IMR-90 (cell line): ENCODE results near the gene RHOF. TPM values are rescaled to one million over a fixed set of nuclear protein-coding genes. Genes with fewer than 3 reads are reported as not detected.

Experiments
- ATAC-seq: fragments of 200-7000 bp; cut with Tn5 transposase; 2 replicates; pipeline ENCODE4 v1.9.1; 2020; ENCODE audit warnings: low read depth, mild to moderate bottlenecking, moderate library complexity
- BruUV-seq: library from RNA; stranded (reverse); fragments of 400-500 nt; replicated peaks from 2 replicates; lab custom pipeline; 2021; lab: Mats Ljungman, UMichigan
- CTCF ChIA-PET: fragments of 300-600 bp; formaldehyde crosslinking; extraction: SDS; loops from one replicate; lab custom pipeline; 2021; ENCODE audit warnings: antibody characterized with exemption; lab: Yijun Ruan, JAX
- POLR2A ChIA-PET: fragments of 300-600 bp; sonication (Branson Sonifier 250); formaldehyde crosslinking; loops from one replicate; lab custom pipeline; 2022; ENCODE audit warnings: antibody characterized with exemption; ENCODE audit not compliant: unreplicated experiment; lab: Charles Lee
- DNase-seq: peaks from one replicate; pipeline ENCODE4 v3.0.0; 2013
- H2AFZ ChIP-seq: replicated peaks from 2 replicates; pipeline ENCODE3; 2013; ENCODE audit warnings: low read length, mild to moderate bottlenecking; ENCODE audit not compliant: poor library complexity
- H2AK5ac ChIP-seq: 2 replicates; pipeline ENCODE4 v1.6.1; 2013; ENCODE audit warnings: low read depth, low read length, inconsistent platforms
- H2AK9ac ChIP-seq: replicated peaks from 2 replicates; pipeline ENCODE3; 2013; ENCODE audit warnings: mild to moderate bottlenecking, low read depth, low read length, moderate library complexity; ENCODE audit not compliant: poor library complexity
- H2BK120ac ChIP-seq: 2 replicates; pipeline ENCODE4 v1.6.1; 2013; ENCODE audit warnings: low read depth, low read length, inconsistent platforms
- H2BK15ac ChIP-seq: 3 replicates; pipeline ENCODE4 v1.6.1; 2013; ENCODE audit warnings: low read depth, low read length, inconsistent platforms
- H2BK20ac ChIP-seq: 2 replicates; pipeline ENCODE4 v1.6.1; 2013; ENCODE audit warnings: low read depth, mild to moderate bottlenecking, inconsistent platforms, low read length, moderate library complexity
- H2BK5ac ChIP-seq: 2 replicates; pipeline ENCODE4 v1.6.1; 2013; ENCODE audit warnings: mild to moderate bottlenecking, low read depth, low read length, inconsistent platforms; ENCODE audit not compliant: poor library complexity, severe bottlenecking
- H3K14ac ChIP-seq: replicated peaks from 2 replicates; pipeline ENCODE4 v1.6.1; 2013; ENCODE audit warnings: low read depth, low read length, inconsistent platforms
- H3K18ac ChIP-seq: 2 replicates; pipeline ENCODE4 v1.6.1; 2013; ENCODE audit warnings: low read depth, low read length, control low read depth
- H3K23ac ChIP-seq: 2 replicates; pipeline ENCODE4 v1.6.1; 2013; ENCODE audit warnings: low read depth, low read length, inconsistent platforms
- H3K27ac ChIP-seq: 2 replicates; pipeline ENCODE4 v1.5.1; 2013; ENCODE audit warnings: mild to moderate bottlenecking, control low read depth, low read length; ENCODE audit not compliant: insufficient read depth
- H3K27me3 ChIP-seq: 2 replicates; pipeline ENCODE4 v1.6.1; 2013; ENCODE audit warnings: low read length; ENCODE audit not compliant: control insufficient read depth, insufficient read depth
- H3K36me3 ChIP-seq: 2 replicates; pipeline ENCODE4 v1.6.1; 2013; ENCODE audit warnings: low read length, mixed read lengths; ENCODE audit not compliant: control insufficient read depth, insufficient read depth
- H3K4ac ChIP-seq: 2 replicates; pipeline ENCODE4 v1.6.1; 2013; ENCODE audit warnings: low read depth, low read length, inconsistent platforms
- H3K4me1 ChIP-seq: 2 replicates; pipeline ENCODE4 v1.6.1; 2013; ENCODE audit warnings: low read length, mixed read lengths; ENCODE audit not compliant: control insufficient read depth, insufficient read depth
- H3K4me2 ChIP-seq: 2 replicates; pipeline ENCODE4 v1.6.1; 2013; ENCODE audit warnings: low read depth, mild to moderate bottlenecking, control low read depth, low read length, moderate library complexity
- H3K4me3 ChIP-seq: 2 replicates; pipeline ENCODE4 v1.5.1; 2013; ENCODE audit warnings: low read depth, mild to moderate bottlenecking, control low read depth, low read length, moderate library complexity; ENCODE audit not compliant: insufficient read depth
- H3K56ac ChIP-seq: 2 replicates; pipeline ENCODE4 v1.6.1; 2013; ENCODE audit warnings: low read length, inconsistent platforms; ENCODE audit not compliant: insufficient read depth; ENCODE audit errors: extremely low read depth
- H3K79me1 ChIP-seq, 2 experiments: 2 replicates each; pipeline ENCODE4 v1.6.1; 2013; ENCODE audit warnings: low read length in 2 of 2, inconsistent platforms in 1 of 2, low read depth in 1 of 2
- H3K9ac ChIP-seq: 2 replicates; pipeline ENCODE4 v1.6.1; 2013; ENCODE audit warnings: low read depth, low read length, control low read depth
- H3K9me1 ChIP-seq: 2 replicates; pipeline ENCODE4 v1.6.1; 2013; ENCODE audit warnings: low read length, inconsistent platforms; ENCODE audit not compliant: insufficient read depth
- H3K9me3 ChIP-seq: 2 replicates; pipeline ENCODE4 v1.6.1; 2013; ENCODE audit warnings: low read length; ENCODE audit not compliant: control insufficient read depth, insufficient read depth
- H4K20me1 ChIP-seq: 2 replicates; pipeline ENCODE4 v1.6.1; 2013; ENCODE audit warnings: low read length, inconsistent platforms; ENCODE audit not compliant: insufficient read depth
- H4K5ac ChIP-seq: 2 replicates; pipeline ENCODE4 v1.6.1; 2013; ENCODE audit warnings: mild to moderate bottlenecking, low read depth, low read length, control low read depth
- H4K8ac ChIP-seq, 2 experiments: 2 replicates each; pipeline ENCODE4 v1.6.1; 2013; ENCODE audit warnings: low read depth in 2 of 2, low read length in 2 of 2, control low read depth in 1 of 2, inconsistent platforms in 1 of 2
- H4K91ac ChIP-seq: 2 replicates; pipeline ENCODE4 v1.6.1; 2013; ENCODE audit warnings: low read depth, low read length, inconsistent platforms; ENCODE audit not compliant: insufficient read depth
- BHLHE40 ChIP-seq: fragments of 150-350 bp; IDR thresholded peaks from 2 replicates; pipeline ENCODE4 v1.6.1; 2016; ENCODE audit warnings: mild to moderate bottlenecking, low read depth, low read length
- CEBPB ChIP-seq: IDR thresholded peaks from 2 replicates; pipeline ENCODE4 v1.6.1; 2012; ENCODE audit warnings: low read depth, low read length, improper control_type of control experiment
- CHD1 ChIP-seq: IDR thresholded peaks from 2 replicates; pipeline ENCODE4 v1.6.1; 2012; ENCODE audit warnings: low read depth, low read length, improper control_type of control experiment
- CTCF ChIP-seq: conservative IDR thresholded peaks from 2 replicates; pipeline ENCODE4 v1.5.1; 2012; ENCODE audit warnings: mild to moderate bottlenecking, low read depth, low read length, improper control_type of control experiment
- ELK1 ChIP-seq: fragments of 150-350 bp; IDR thresholded peaks from 2 replicates; pipeline ENCODE4 v1.6.1; 2016; ENCODE audit warnings: low read depth, mild to moderate bottlenecking, low read length, moderate library complexity, borderline replicate concordance
- FOS ChIP-seq: fragments of 150-350 bp; IDR thresholded peaks from 2 replicates; pipeline ENCODE4 v1.6.1; 2016; ENCODE audit warnings: low read depth, low read length
- MAFK ChIP-seq: IDR thresholded peaks from 2 replicates; pipeline ENCODE4 v1.6.1; 2012; ENCODE audit warnings: low read depth, low read length, improper control_type of control experiment
- MAZ ChIP-seq: IDR thresholded peaks from 2 replicates; pipeline ENCODE4 v1.6.1; 2012; ENCODE audit warnings: low read depth, mild to moderate bottlenecking, low read length, improper control_type of control experiment, moderate library complexity, borderline replicate concordance
- MXI1 ChIP-seq: IDR thresholded peaks from 2 replicates; pipeline ENCODE4 v1.6.1; 2012; ENCODE audit warnings: low read depth, mild to moderate bottlenecking, low read length, moderate library complexity, borderline replicate concordance
- NFE2L2 ChIP-seq: fragments of 150-350 bp; IDR thresholded peaks from 2 replicates; pipeline ENCODE4 v1.6.1; 2016; ENCODE audit warnings: low read depth, mild to moderate bottlenecking, low read length
- POLR2A ChIP-seq: IDR thresholded peaks from 2 replicates; pipeline ENCODE4 v1.6.1; 2012; ENCODE audit warnings: mild to moderate bottlenecking, low read depth, low read length
- RAD21 ChIP-seq: IDR thresholded peaks from 2 replicates; pipeline ENCODE4 v1.6.1; 2012; ENCODE audit warnings: low read length, improper control_type of control experiment
- RCOR1 ChIP-seq: IDR thresholded peaks from 2 replicates; pipeline ENCODE4 v1.6.1; 2012; ENCODE audit warnings: mild to moderate bottlenecking, low read length, improper control_type of control experiment; ENCODE audit not compliant: insufficient replicate concordance
- RFX5 ChIP-seq: IDR thresholded peaks from 2 replicates; pipeline ENCODE4 v1.8.0; 2012; ENCODE audit warnings: low read depth, mild to moderate bottlenecking, low read length, moderate library complexity
- SMC3 ChIP-seq: fragments of 150-350 bp; IDR thresholded peaks from 2 replicates; pipeline ENCODE4 v1.6.1; 2016; ENCODE audit warnings: low read depth, mild to moderate bottlenecking, antibody characterized with exemption, low read length, moderate library complexity
- USF2 ChIP-seq: fragments of 150-350 bp; IDR thresholded peaks from 2 replicates; pipeline ENCODE4 v1.6.1; 2017; ENCODE audit warnings: mild to moderate bottlenecking, antibody characterized with exemption, low read length, low read depth
- WGBS, 2 experiments: methylation state at CpG; one replicate each; pipeline versions ENCODE4 v1.1.5 to v1.1.7; 2013; ENCODE audit warnings: missing lambda C conversion rate in 2 of 2; ENCODE audit not compliant: insufficient read length in 1 of 2; ENCODE audit errors: extremely low coverage in 2 of 2; 5-methylcytosine and 5-hydroxymethylcytosine counted together
- dilution Hi-C: fragments of 300-500 bp; cut with HindIII; formaldehyde crosslinking; loops from one replicate; pipeline ENCODE4 v1.14.3; 2018; ENCODE audit warnings: low sequenced_read_pairs; ENCODE audit not compliant: unreplicated experiment
- in situ Hi-C: fragments of 300-500 bp; cut with MboI; formaldehyde crosslinking; loops from 3 replicates; pipeline ENCODE4 v1.14.3; 2019; ENCODE audit warnings: low sequenced_read_pairs, inconsistent platforms, mixed read lengths
- intact Hi-C: fragments of 100-400 bp; cut with micrococcal nuclease; formaldehyde crosslinking; loops from 2 replicates; pipeline ENCODE4 v1.10.0; 2022
- polyA plus RNA-seq, 3 experiments: library from polyadenylated mRNA; depleted of rRNA; stranded (reverse); fragments of >200 nt; gene quantifications; 2 replicates each; pipeline ENCODE4 v1.2.3, GENCODE V29; 2012; ENCODE audit warnings: low replicate concordance in 1 of 3
- total RNA-seq: library from RNA; depleted of rRNA; stranded (reverse); fragments of >200 nt; gene quantifications from 2 replicates; pipeline ENCODE4 v1.2.3, GENCODE V29; 2012

Gene RHOF
- total and polyA plus RNA-seq, 2 of the 4 experiments (the other 2 are of a cell fraction), result 3.0 to 5.1 TPM

GRCh38 chr12:121751749-121752351, 41.6 kb downstream of the RHOF start:
- no peak for DNase-seq
- peaks cover 13% of the 10 kb centered on the region for H3K4me1 ChIP-seq
- H3K36me3 ChIP-seq, result peaks cover 24% of the 10 kb centered on the region
- POLR2A ChIA-PET, result no interaction called here
- no peak overlapping the region for H3K23ac ChIP-seq
- no peak overlapping the region for H3K9ac ChIP-seq
- H3K79me1 ChIP-seq, result peaks cover 0 to 13% of the 10 kb centered on the region in 2 experiments; a peak in 2 of 4 replicates
- no peak overlapping the region for H4K5ac ChIP-seq
- WGBS, 2 experiments, result 83% methylated on average over 1 of the region's 12 CpGs; no CpG with 5 or more reads in 1 of the 2 experiments
- no peak overlapping the region for H2AK9ac ChIP-seq
- no peaks in the 10 kb centered on the region for H3K9me3 ChIP-seq
- H2BK15ac ChIP-seq, result no peak overlapping the region
- no peak overlapping the region for H3K27ac ChIP-seq
- H3K4me3 ChIP-seq, result no peak overlapping the region
- peaks cover 7% of the 10 kb centered on the region for H4K20me1 ChIP-seq
- no peak for ATAC-seq
- CTCF ChIA-PET, result no interaction called here
- H2AK5ac ChIP-seq, result no peak overlapping the region
- TF ChIP-seq CHD1, result no peak
- TF ChIP-seq CTCF, result no peak
- TF ChIP-seq NFE2L2, result no peak
- no peak for TF ChIP-seq BHLHE40
- TF ChIP-seq RCOR1, result no peak
- no peak for TF ChIP-seq MAZ
- no peak for TF ChIP-seq RAD21
- TF ChIP-seq CEBPB, result no peak
- TF ChIP-seq POLR2A, result no peak
- TF ChIP-seq SMC3, result no peak
- TF ChIP-seq ELK1, result no peak
- no peak for TF ChIP-seq USF2
- TF ChIP-seq RFX5, result no peak
- no peak for TF ChIP-seq MXI1
- no peak for TF ChIP-seq FOS
- no peak for TF ChIP-seq MAFK
- H3K9me1 ChIP-seq, result peaks cover 13% of the 10 kb centered on the region; the same call in 1 of the 2 replicates
- H3K4ac ChIP-seq, result no peak overlapping the region
- no peak overlapping the region for H2BK120ac ChIP-seq
- no peaks in the 10 kb centered on the region for H3K27me3 ChIP-seq
- H2BK20ac ChIP-seq, result no peak overlapping the region
- in situ Hi-C loops, result no loop called here
- intact Hi-C loops, result no loop called here
- no peak overlapping the region for H4K91ac ChIP-seq
- no peak overlapping the region for H2BK5ac ChIP-seq
- no peak overlapping the region for H4K8ac ChIP-seq
- H2AFZ ChIP-seq, result no peak overlapping the region
- H3K14ac ChIP-seq, result no peak overlapping the region
- H3K56ac ChIP-seq, result no peak overlapping the region
- H3K4me2 ChIP-seq, result no peak overlapping the region
- BruUV-seq, result no TSS peak
- dilution Hi-C loops, result no loop called here
- no peak overlapping the region for H3K18ac ChIP-seq
